GM12875 (cell line): ENCODE results near the gene ZC3HAV1.

Experiments
- H3K4me3 ChIP-seq: one replicate; pipeline ENCODE4 v1.5.1; 2011; ENCODE audit warnings: low read depth, low read length, control low read depth
- CTCF ChIP-seq: IDR thresholded peaks from 2 replicates; pipeline ENCODE4 v1.5.1; 2011; ENCODE audit warnings: low read depth, mild to moderate bottlenecking, control low read depth, inconsistent platforms, low read length, moderate library complexity, borderline replicate concordance; ENCODE audit not compliant: insufficient read depth

The ZC3HAV1 gene

GRCh38 chr7:139018910-139019309, 90.6 kb downstream of the ZC3HAV1 start:
- no peak overlapping the region for H3K4me3 ChIP-seq
- no peak for TF ChIP-seq CTCF

- H3K4me3 ChIP-seq: no peak overlapping the region
- peak; percentile 64; the same call in 1 of the 2 replicates for TF ChIP-seq CTCF
Observed at GRCh38 chr7:139016931-139017511, 92.5 kb downstream of the ZC3HAV1 start.

GRCh38 chr7:139011373-139011772, 98.1 kb downstream of the ZC3HAV1 start:
- no peak overlapping the region for H3K4me3 ChIP-seq

GRCh38 chr7:139004321-139005090, 105.0 kb downstream of the ZC3HAV1 start:
- H3K4me3 ChIP-seq: no peak overlapping the region
- no peak for TF ChIP-seq CTCF

More at GRCh38 chr7:139011373-139011772, 98.1 kb downstream of the ZC3HAV1 start:
- TF ChIP-seq CTCF: no peak

- H3K4me3 ChIP-seq: no peak overlapping the region
- no peak for TF ChIP-seq CTCF
Observed at GRCh38 chr7:138999414-138999813, 110.1 kb downstream of the ZC3HAV1 start.
